ENCODE measurements around the gene STARD13. TPM values are rescaled to one million over a fixed set of nuclear protein-coding genes. Genes with fewer than 3 reads are reported as not detected.

STARD13 gene
- total and polyA plus RNA-seq, 4 donors, result 2.7 to 15.3 (median 5.7) TPM

DNA sequence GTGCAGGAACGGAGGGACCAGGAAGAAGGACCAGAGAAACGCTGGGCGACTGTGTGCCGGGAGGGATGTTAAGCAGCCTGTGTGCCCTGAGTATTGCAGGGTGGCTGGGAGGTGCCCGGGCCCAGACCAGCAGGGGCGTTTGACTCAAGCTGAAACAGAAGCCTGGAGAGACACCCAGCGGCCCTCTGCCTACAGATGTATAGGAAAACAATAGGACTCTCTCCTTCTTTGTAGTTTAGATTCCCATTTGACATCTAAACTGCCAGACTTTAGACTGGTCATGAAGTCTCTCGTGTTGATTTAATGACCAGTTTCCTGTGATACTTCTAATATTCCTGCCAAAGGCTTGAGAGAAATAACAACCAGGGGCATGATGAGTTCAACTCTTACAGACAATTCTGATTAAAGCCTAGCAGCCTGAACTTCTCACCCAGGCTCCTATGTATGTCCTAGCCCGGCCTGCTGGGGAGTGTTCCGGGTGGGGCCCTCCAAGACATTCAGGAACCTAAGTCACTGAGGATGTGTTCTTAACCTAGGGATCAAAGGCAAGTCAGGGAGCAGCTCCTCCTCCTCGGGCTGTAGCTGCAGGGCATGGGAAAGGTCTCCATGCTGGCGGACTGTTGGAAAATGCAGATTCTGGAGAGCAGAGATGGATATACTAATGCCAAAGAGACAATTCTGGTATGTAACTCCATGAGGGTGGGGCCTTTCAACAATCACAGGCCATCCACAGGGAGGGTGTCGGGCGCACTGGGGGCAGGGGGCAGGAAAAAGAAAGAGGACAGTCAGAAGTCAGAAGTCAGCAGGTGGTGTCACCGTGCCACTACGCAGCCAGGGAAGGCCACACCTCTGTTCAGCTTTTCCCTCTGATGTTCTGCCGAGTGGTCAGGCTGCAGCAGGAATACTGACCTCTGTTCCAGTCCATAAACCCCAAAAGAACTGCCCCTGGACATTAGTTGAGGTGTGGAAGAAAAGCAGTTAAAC lies 131.8 kb downstream of the STARD13 start (continued):
- TF ChIP-seq, protein P1, sequence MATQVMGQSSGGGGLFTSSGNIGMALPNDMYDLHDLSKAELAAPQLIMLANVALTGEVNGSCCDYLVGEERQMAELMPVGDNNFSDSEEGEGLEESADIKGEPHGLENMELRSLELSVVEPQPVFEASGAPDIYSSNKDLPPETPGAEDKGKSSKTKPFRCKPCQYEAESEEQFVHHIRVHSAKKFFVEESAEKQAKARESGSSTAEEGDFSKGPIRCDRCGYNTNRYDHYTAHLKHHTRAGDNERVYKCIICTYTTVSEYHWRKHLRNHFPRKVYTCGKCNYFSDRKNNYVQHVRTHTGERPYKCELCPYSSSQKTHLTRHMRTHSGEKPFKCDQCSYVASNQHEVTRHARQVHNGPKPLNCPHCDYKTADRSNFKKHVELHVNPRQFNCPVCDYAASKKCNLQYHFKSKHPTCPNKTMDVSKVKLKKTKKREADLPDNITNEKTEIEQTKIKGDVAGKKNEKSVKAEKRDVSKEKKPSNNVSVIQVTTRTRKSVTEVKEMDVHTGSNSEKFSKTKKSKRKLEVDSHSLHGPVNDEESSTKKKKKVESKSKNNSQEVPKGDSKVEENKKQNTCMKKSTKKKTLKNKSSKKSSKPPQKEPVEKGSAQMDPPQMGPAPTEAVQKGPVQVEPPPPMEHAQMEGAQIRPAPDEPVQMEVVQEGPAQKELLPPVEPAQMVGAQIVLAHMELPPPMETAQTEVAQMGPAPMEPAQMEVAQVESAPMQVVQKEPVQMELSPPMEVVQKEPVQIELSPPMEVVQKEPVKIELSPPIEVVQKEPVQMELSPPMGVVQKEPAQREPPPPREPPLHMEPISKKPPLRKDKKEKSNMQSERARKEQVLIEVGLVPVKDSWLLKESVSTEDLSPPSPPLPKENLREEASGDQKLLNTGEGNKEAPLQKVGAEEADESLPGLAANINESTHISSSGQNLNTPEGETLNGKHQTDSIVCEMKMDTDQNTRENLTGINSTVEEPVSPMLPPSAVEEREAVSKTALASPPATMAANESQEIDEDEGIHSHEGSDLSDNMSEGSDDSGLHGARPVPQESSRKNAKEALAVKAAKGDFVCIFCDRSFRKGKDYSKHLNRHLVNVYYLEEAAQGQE (IDR thresholded peaks at IDR 0.05), result no peak

DNA sequence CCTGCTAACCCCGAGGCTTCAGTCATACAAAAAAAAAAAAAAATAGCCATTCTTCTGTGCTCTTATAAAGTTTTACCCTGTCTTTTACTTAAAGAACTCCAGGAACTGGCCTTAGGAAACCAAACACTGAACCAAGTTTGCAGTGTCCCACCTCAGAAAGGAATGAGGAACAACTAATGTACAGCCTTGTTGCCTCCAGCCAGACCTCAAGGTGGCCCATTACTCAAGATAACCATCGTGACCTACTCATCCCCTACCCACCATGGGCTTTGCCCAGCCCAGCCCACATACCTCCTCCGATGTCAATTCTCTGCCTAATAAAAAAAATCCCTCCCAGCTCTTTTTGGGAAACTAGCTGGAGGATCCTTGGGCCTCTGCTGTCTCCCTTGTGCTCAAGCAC lies 133.2 kb downstream of the STARD13 start:
- Histone ChIP-seq H3K27ac (ENCODE audit: low read depth in 1 of 2, low read length in 2 of 2) (no peak overlapping the region), H3K36me3 (ENCODE audit: control insufficient read depth in 4 of 4, insufficient read depth in 3 of 4, low read depth in 1 of 4, low read length in 3 of 4) (no peaks in the 10 kb centered on the region)
- DNase-seq (ENCODE audit: low spot score), result no peak

More for the DNA sequence above, 133.2 kb downstream of the STARD13 start:
- Histone ChIP-seq H3K4me1 (ENCODE audit: control insufficient read depth in 4 of 4, insufficient read depth in 4 of 4, low read length in 3 of 4) (no peaks in the 10 kb centered on the region), H3K9ac (ENCODE audit: low read depth in 1 of 2, low read length in 2 of 2) (no peak overlapping the region), H3K27me3 (ENCODE audit: control insufficient read depth in 4 of 4, insufficient read depth in 4 of 4, low read length in 3 of 4) (no peaks in the 10 kb centered on the region), H3K9me3 (ENCODE audit: control insufficient read depth in 4 of 4, low read length in 3 of 4) (no peaks in the 10 kb centered on the region), H3K4me3 (ENCODE audit: low read depth in 1 of 3, low read length in 3 of 3) (no peak overlapping the region)
- TF ChIP-seq EGR1 (IDR thresholded peaks at IDR 0.05; ENCODE audit: low read depth in 2 of 2), result no peak
- no peak for TF ChIP-seq TAF1 (conservative IDR thresholded peaks at IDR 0.05)
- no peak for TF ChIP-seq HNF4G (IDR thresholded peaks at IDR 0.05)
- TF ChIP-seq, protein P2, sequence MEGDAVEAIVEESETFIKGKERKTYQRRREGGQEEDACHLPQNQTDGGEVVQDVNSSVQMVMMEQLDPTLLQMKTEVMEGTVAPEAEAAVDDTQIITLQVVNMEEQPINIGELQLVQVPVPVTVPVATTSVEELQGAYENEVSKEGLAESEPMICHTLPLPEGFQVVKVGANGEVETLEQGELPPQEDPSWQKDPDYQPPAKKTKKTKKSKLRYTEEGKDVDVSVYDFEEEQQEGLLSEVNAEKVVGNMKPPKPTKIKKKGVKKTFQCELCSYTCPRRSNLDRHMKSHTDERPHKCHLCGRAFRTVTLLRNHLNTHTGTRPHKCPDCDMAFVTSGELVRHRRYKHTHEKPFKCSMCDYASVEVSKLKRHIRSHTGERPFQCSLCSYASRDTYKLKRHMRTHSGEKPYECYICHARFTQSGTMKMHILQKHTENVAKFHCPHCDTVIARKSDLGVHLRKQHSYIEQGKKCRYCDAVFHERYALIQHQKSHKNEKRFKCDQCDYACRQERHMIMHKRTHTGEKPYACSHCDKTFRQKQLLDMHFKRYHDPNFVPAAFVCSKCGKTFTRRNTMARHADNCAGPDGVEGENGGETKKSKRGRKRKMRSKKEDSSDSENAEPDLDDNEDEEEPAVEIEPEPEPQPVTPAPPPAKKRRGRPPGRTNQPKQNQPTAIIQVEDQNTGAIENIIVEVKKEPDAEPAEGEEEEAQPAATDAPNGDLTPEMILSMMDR (IDR thresholded peaks at IDR 0.05; ENCODE audit: low read depth, low read length, missing input control), result no peak
- TF ChIP-seq HNF4A (conservative IDR thresholded peaks at IDR 0.05), result no peak
- no peak for TF ChIP-seq RAD21 (IDR thresholded peaks at IDR 0.05)
- no peak for TF ChIP-seq GABPA (IDR thresholded peaks at IDR 0.05 in 1 of 2, conservative IDR thresholded peaks at IDR 0.05 in 1 of 2)
- TF ChIP-seq, protein P3, sequence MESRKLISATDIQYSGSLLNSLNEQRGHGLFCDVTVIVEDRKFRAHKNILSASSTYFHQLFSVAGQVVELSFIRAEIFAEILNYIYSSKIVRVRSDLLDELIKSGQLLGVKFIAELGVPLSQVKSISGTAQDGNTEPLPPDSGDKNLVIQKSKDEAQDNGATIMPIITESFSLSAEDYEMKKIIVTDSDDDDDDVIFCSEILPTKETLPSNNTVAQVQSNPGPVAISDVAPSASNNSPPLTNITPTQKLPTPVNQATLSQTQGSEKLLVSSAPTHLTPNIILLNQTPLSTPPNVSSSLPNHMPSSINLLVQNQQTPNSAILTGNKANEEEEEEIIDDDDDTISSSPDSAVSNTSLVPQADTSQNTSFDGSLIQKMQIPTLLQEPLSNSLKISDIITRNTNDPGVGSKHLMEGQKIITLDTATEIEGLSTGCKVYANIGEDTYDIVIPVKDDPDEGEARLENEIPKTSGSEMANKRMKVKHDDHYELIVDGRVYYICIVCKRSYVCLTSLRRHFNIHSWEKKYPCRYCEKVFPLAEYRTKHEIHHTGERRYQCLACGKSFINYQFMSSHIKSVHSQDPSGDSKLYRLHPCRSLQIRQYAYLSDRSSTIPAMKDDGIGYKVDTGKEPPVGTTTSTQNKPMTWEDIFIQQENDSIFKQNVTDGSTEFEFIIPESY (IDR thresholded peaks at IDR 0.05), result no peak
- TF ChIP-seq, protein P1 (IDR thresholded peaks at IDR 0.05), result no peak
- TF ChIP-seq SP1 (IDR thresholded peaks at IDR 0.05), result no peak
- TF ChIP-seq, protein P4, sequence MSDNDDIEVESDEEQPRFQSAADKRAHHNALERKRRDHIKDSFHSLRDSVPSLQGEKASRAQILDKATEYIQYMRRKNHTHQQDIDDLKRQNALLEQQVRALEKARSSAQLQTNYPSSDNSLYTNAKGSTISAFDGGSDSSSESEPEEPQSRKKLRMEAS (IDR thresholded peaks at IDR 0.05), result no peak
- TF ChIP-seq JUND (IDR thresholded peaks at IDR 0.05), result no peak
- no peak for TF ChIP-seq FOXA1 (IDR thresholded peaks at IDR 0.05)
- TF ChIP-seq RXRA (IDR thresholded peaks at IDR 0.05), result no peak
- no peak for TF ChIP-seq FOXA2 (IDR thresholded peaks at IDR 0.05)
- TF ChIP-seq NR2F2 (IDR thresholded peaks at IDR 0.05), result no peak
- no peak for TF ChIP-seq YY1 (IDR thresholded peaks at IDR 0.05)
- WGBS, result 76% methylated on average over 3 of the region's 3 CpGs

Data from liver (tissue), 9 donors.